Measurements from ENCODE around the gene MB21D2.
A peak's percentile ranks its signal among the peaks of the same experiment; 100 is the strongest.

The MB21D2 gene

DNA sequence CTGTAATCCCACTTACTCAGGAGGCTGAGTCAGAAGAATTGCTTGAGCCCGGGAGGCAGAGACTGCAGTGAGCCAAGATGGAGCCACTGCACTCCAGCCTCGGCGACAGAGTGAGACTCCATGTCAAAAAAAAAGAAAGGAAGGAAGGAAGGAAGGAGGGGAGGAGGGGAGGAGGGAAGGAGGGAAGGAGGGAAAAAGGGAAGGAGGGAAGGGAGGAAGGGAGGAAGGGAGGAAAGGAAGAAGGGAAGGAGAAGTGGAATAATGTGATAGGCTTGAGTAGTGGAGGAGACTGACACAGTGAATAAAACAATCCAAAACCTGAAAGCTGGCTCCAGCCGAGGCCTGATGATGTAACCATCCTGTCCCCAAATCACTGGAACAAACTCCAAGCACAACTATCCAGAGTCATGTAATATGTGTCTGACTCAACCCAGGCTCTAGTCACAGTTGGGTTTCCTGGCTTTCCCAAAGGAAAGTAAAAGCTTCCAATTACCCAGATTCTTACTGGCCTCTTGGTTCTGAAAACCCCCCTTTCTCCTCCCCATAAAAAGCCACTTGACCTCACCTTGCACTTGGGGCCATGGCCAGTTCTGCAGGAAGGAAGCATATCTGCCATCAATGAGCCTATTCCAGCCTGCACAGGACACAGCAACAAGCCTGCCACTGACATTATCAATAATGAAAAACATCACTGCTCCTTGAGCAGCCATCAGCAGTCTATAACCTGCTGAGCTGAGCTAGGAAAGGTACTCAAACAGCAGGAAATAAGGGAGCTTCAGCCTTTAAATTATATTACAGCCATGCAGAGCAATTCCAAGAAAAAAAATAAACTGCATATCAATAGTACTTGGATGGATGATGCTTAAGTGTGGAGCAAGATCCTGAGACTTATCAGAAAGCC, 48.3 kb downstream of the MB21D2 start (continued):
- TF ChIP-seq ZBTB49 (tag by site-specific recombination; IDR thresholded peaks at IDR 0.05; ENCODE audit: low read depth): no peak
- peak; percentile 68 for TF ChIP-seq ATF2 (tag by site-specific recombination; IDR thresholded peaks at IDR 0.05; ENCODE audit: low read depth)
- TF ChIP-seq ZNF558 (tag by site-specific recombination; IDR thresholded peaks at IDR 0.05): 0 out of 2 replicates have a peak, but pooled peaks have one; percentile 44
- TF ChIP-seq ZNF202 (tag by site-specific recombination; IDR thresholded peaks at IDR 0.05; ENCODE audit: borderline replicate concordance): no peak
- peak; percentile 47; the same call in 1 of the 2 replicates for TF ChIP-seq ZEB2 (tag by site-specific recombination; IDR thresholded peaks at IDR 0.05)
- no peak for TF ChIP-seq ZNF24 (tag by site-specific recombination; IDR thresholded peaks at IDR 0.05)
- TF ChIP-seq ZNF777 (tag by site-specific recombination; IDR thresholded peaks at IDR 0.05; ENCODE audit: borderline replicate concordance): no peak
- no peak for TF ChIP-seq ZNF324 (tag by site-specific recombination; IDR thresholded peaks at IDR 0.05)
- TF ChIP-seq YY2 (tag by site-specific recombination; IDR thresholded peaks at IDR 0.05): no peak
- no peak for TF ChIP-seq ZNF560 (tag by site-specific recombination; IDR thresholded peaks at IDR 0.05; ENCODE audit: borderline replicate concordance)
- no peak for TF ChIP-seq REPIN1 (tag by site-specific recombination; IDR thresholded peaks at IDR 0.05; ENCODE audit: low read depth)
- TF ChIP-seq MZF1 (tag by site-specific recombination; IDR thresholded peaks at IDR 0.05; ENCODE audit: borderline replicate concordance): no peak
- TF ChIP-seq PRDM1 (tag by site-specific recombination; IDR thresholded peaks at IDR 0.05): peak; percentile 49; the same call in 1 of the 2 replicates
- peak; percentile 75 for TF ChIP-seq ZNF600 (tag by site-specific recombination; IDR thresholded peaks at IDR 0.05)
- TF ChIP-seq ZNF10 (tag by site-specific recombination; IDR thresholded peaks at IDR 0.05): no peak
- no peak for TF ChIP-seq ZNF311 (tag by site-specific recombination; IDR thresholded peaks at IDR 0.05; ENCODE audit: borderline replicate concordance)
- no peak for TF ChIP-seq ZNF274 (IDR thresholded peaks at IDR 0.05; ENCODE audit: low read length)
- TF ChIP-seq ZNF274 (tag by site-specific recombination; IDR thresholded peaks at IDR 0.05; ENCODE audit: borderline replicate concordance): no peak
- TF ChIP-seq ZNF629 (tag by site-specific recombination; IDR thresholded peaks at IDR 0.05): peak; percentile 83
- TF ChIP-seq GLI4 (tag by site-specific recombination; IDR thresholded peaks at IDR 0.05): peak; percentile 64; the same call in 1 of the 2 replicates
- peak; percentile 45; the same call in 1 of the 2 replicates for TF ChIP-seq ZIC2 (tag by site-specific recombination; IDR thresholded peaks at IDR 0.05)
- TF ChIP-seq ZNF157 (tag by site-specific recombination; IDR thresholded peaks at IDR 0.05): 0 out of 2 replicates have a peak, but pooled peaks have one; percentile 30
- TF ChIP-seq, protein P1, sequence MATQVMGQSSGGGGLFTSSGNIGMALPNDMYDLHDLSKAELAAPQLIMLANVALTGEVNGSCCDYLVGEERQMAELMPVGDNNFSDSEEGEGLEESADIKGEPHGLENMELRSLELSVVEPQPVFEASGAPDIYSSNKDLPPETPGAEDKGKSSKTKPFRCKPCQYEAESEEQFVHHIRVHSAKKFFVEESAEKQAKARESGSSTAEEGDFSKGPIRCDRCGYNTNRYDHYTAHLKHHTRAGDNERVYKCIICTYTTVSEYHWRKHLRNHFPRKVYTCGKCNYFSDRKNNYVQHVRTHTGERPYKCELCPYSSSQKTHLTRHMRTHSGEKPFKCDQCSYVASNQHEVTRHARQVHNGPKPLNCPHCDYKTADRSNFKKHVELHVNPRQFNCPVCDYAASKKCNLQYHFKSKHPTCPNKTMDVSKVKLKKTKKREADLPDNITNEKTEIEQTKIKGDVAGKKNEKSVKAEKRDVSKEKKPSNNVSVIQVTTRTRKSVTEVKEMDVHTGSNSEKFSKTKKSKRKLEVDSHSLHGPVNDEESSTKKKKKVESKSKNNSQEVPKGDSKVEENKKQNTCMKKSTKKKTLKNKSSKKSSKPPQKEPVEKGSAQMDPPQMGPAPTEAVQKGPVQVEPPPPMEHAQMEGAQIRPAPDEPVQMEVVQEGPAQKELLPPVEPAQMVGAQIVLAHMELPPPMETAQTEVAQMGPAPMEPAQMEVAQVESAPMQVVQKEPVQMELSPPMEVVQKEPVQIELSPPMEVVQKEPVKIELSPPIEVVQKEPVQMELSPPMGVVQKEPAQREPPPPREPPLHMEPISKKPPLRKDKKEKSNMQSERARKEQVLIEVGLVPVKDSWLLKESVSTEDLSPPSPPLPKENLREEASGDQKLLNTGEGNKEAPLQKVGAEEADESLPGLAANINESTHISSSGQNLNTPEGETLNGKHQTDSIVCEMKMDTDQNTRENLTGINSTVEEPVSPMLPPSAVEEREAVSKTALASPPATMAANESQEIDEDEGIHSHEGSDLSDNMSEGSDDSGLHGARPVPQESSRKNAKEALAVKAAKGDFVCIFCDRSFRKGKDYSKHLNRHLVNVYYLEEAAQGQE (tag by site-specific recombination; IDR thresholded peaks at IDR 0.05): no peak
- no peak for TF ChIP-seq ZNF354C (tag by site-specific recombination; IDR thresholded peaks at IDR 0.05; ENCODE audit: borderline replicate concordance, low read depth)
- no peak for TF ChIP-seq ZNF266 (tag by site-specific recombination; IDR thresholded peaks at IDR 0.05; ENCODE audit: low read depth)
- TF ChIP-seq ZNF561 (tag by site-specific recombination; IDR thresholded peaks at IDR 0.05; ENCODE audit: borderline replicate concordance): no peak
- TF ChIP-seq KLF7 (tag by site-specific recombination; IDR thresholded peaks at IDR 0.05; ENCODE audit: borderline replicate concordance): no peak
- TF ChIP-seq ZNF416 (tag by site-specific recombination; IDR thresholded peaks at IDR 0.05): no peak
- TF ChIP-seq PRDM10 (tag by site-specific recombination; IDR thresholded peaks at IDR 0.05): peak; percentile 58

All from HEK293 (cell line).